Measurements from ENCODE around the gene HS6ST3. TPM values are rescaled to one million over a fixed set of nuclear protein-coding genes. Genes with fewer than 3 reads are reported as not detected.

Gene HS6ST3
- total RNA-seq, 2 donors from 2014 or later: 0.08 TPM; not detected in 1

- intact Hi-C loops (cut with DNase I, micrococcal nuclease): no loop called here
- ATAC-seq (no peak), DNase-seq (no peak)
Measured at GRCh38 chr13:96273196-96273595, 183.3 kb downstream of the HS6ST3 start.

- no peak for ATAC-seq
- intact Hi-C loops (cut with DNase I, micrococcal nuclease): no loop called here
- DNase-seq: no peak
Measured at GRCh38 chr13:96274046-96274445, 184.1 kb downstream of the HS6ST3 start.

GRCh38 chr13:96279904-96280303 lies 190.0 kb downstream of the HS6ST3 start:
- ATAC-seq (no peak), DNase-seq (no peak)
- intact Hi-C loops (cut with DNase I, micrococcal nuclease): no loop called here

- intact Hi-C loops (cut with DNase I, micrococcal nuclease): no loop called here
- no peak for DNase-seq
- no peak for ATAC-seq
Measured at GRCh38 chr13:96284971-96285370, 195.1 kb downstream of the HS6ST3 start.

GRCh38 chr13:96285729-96286128 lies 195.8 kb downstream of the HS6ST3 start:
- DNase-seq (no peak), ATAC-seq (no peak)
- intact Hi-C loops (cut with DNase I, micrococcal nuclease): no loop called here

GRCh38 chr13:96294930-96295881 lies 205.3 kb downstream of the HS6ST3 start:
- ATAC-seq (no peak), DNase-seq (no peak)
- intact Hi-C loops (cut with DNase I, micrococcal nuclease): no loop called here

- intact Hi-C loops (cut with DNase I, micrococcal nuclease): no loop called here
- ATAC-seq (no peak), DNase-seq (no peak)
Measured at GRCh38 chr13:96297360-96297759, 207.5 kb downstream of the HS6ST3 start.

GRCh38 chr13:96299235-96299634 lies 209.3 kb downstream of the HS6ST3 start:
- DNase-seq (no peak), ATAC-seq (no peak)
- intact Hi-C loops (cut with DNase I, micrococcal nuclease): no loop called here

- ATAC-seq: no peak
Measured at GRCh38 chr13:96308568-96308967, 218.7 kb downstream of the HS6ST3 start.

GRCh38 chr13:96314974-96315373 lies 225.1 kb downstream of the HS6ST3 start:
- DNase-seq: no peak
- ATAC-seq: no peak
- intact Hi-C loops (cut with DNase I, micrococcal nuclease): no loop called here

More at GRCh38 chr13:96308568-96308967, 218.7 kb downstream of the HS6ST3 start:
- intact Hi-C loops (cut with DNase I, micrococcal nuclease): no loop called here
- no peak for DNase-seq

GRCh38 chr13:96338030-96338429 lies 248.1 kb downstream of the HS6ST3 start:
- intact Hi-C loops (cut with DNase I, micrococcal nuclease): no loop called here
- DNase-seq (no peak), ATAC-seq (no peak)

GRCh38 chr13:96342286-96342685 lies 252.4 kb downstream of the HS6ST3 start:
- ATAC-seq (no peak), DNase-seq (no peak)
- intact Hi-C loops (cut with DNase I, micrococcal nuclease): no loop called here

- intact Hi-C loops (cut with DNase I, micrococcal nuclease): no loop called here
- ATAC-seq: no peak
- no peak for DNase-seq
Measured at GRCh38 chr13:96342852-96343465, 253.1 kb downstream of the HS6ST3 start.

- no peak for ATAC-seq
Measured at GRCh38 chr13:96346921-96347320, 257.0 kb downstream of the HS6ST3 start.

GRCh38 chr13:96373597-96373996 lies 283.7 kb downstream of the HS6ST3 start:
- DNase-seq (no peak), ATAC-seq (no peak)
- intact Hi-C loops (cut with DNase I, micrococcal nuclease): no loop called here

More at GRCh38 chr13:96346921-96347320, 257.0 kb downstream of the HS6ST3 start:
- no peak for DNase-seq
- intact Hi-C loops (cut with DNase I, micrococcal nuclease): no loop called here

- ATAC-seq: no peak
- intact Hi-C loops (cut with DNase I, micrococcal nuclease): no loop called here
- no peak for DNase-seq
Measured at GRCh38 chr13:96377835-96378234, 287.9 kb downstream of the HS6ST3 start.

GRCh38 chr13:96379967-96380366 lies 290.1 kb downstream of the HS6ST3 start:
- intact Hi-C loops (cut with DNase I, micrococcal nuclease): no loop called here
- DNase-seq: no peak
- no peak for ATAC-seq

- DNase-seq: no peak
- intact Hi-C loops (cut with DNase I, micrococcal nuclease): no loop called here
Measured at GRCh38 chr13:96381681-96382080, 291.8 kb downstream of the HS6ST3 start.

GRCh38 chr13:96388598-96388997 lies 298.7 kb downstream of the HS6ST3 start:
- ATAC-seq: no peak
- intact Hi-C loops (cut with DNase I, micrococcal nuclease): no loop called here
- no peak for DNase-seq

More at GRCh38 chr13:96381681-96382080, 291.8 kb downstream of the HS6ST3 start:
- ATAC-seq: no peak

GRCh38 chr13:96391606-96392005 lies 301.7 kb downstream of the HS6ST3 start:
- intact Hi-C loops (cut with DNase I, micrococcal nuclease): no loop called here
- no peak for ATAC-seq
- DNase-seq: no peak
